Trophoblast cell (in vitro differentiated cells and primary cell): Measurements from ENCODE around the gene ADARB2.

Experiments used
- DNase-seq, 2 donors: peaks; one replicate each; pipeline ENCODE4 v3.0.0-alpha.2; 2016
- H2AFZ ChIP-seq: 2 replicates; pipeline ENCODE4 v1.6.1; 2013; ENCODE audit warnings: low read length, moderate library complexity, mild to moderate bottlenecking; ENCODE audit not compliant: insufficient read depth, poor library complexity
- H2AK5ac ChIP-seq: 2 replicates; pipeline ENCODE4 v1.6.1; 2013; ENCODE audit warnings: mild to moderate bottlenecking, low read length
- H2BK120ac ChIP-seq: 2 replicates; pipeline ENCODE4 v1.6.1; 2013; ENCODE audit warnings: low read length, mild to moderate bottlenecking, moderate library complexity; ENCODE audit not compliant: insufficient read depth, poor library complexity
- H2BK12ac ChIP-seq: 2 replicates; pipeline ENCODE4 v1.6.1; 2013; ENCODE audit warnings: mild to moderate bottlenecking, low read length, moderate library complexity
- H2BK5ac ChIP-seq: 2 replicates; pipeline ENCODE4 v1.6.1; 2013; ENCODE audit warnings: low read length, low read depth, moderate library complexity, mild to moderate bottlenecking; ENCODE audit not compliant: poor library complexity
- H3K14ac ChIP-seq: 2 replicates; pipeline ENCODE4 v1.6.1; 2013; ENCODE audit warnings: mild to moderate bottlenecking, low read length
- H3K18ac ChIP-seq: 2 replicates; pipeline ENCODE4 v1.6.1; 2013; ENCODE audit warnings: mild to moderate bottlenecking, low read length
- H3K23ac ChIP-seq: 2 replicates; pipeline ENCODE4 v1.6.1; 2013; ENCODE audit warnings: low read length
- H3K27ac ChIP-seq: 2 replicates; pipeline ENCODE4 v1.5.1; 2013; ENCODE audit warnings: low read depth, mild to moderate bottlenecking, inconsistent platforms, low read length, moderate library complexity
- H3K27me3 ChIP-seq: 2 replicates; pipeline ENCODE4 v1.6.1; 2013; ENCODE audit warnings: inconsistent platforms, mild to moderate bottlenecking, low read length, moderate library complexity; ENCODE audit not compliant: insufficient read depth
- H3K36me3 ChIP-seq, 2 experiments: 1 replicate in 1 of 2; 2 replicates in 1 of 2; pipeline ENCODE4 v1.6.1; 2013; ENCODE audit warnings: low read length in 2 of 2, mild to moderate bottlenecking in 2 of 2, moderate library complexity in 1 of 2; ENCODE audit not compliant: insufficient read depth in 2 of 2, control insufficient read depth in 1 of 2
- H3K4ac ChIP-seq: 2 replicates; pipeline ENCODE4 v1.6.1; 2013; ENCODE audit warnings: low read depth, mild to moderate bottlenecking, low read length, moderate library complexity
- H3K4me1 ChIP-seq, 2 experiments: 1 replicate in 1 of 2; 2 replicates in 1 of 2; pipeline ENCODE4 v1.6.1; 2013; ENCODE audit warnings: low read length in 2 of 2, mild to moderate bottlenecking in 2 of 2, moderate library complexity in 1 of 2; ENCODE audit not compliant: insufficient read depth in 2 of 2, control insufficient read depth in 1 of 2
- H3K4me2 ChIP-seq: 2 replicates; pipeline ENCODE4 v1.6.1; 2013; ENCODE audit warnings: inconsistent platforms, mild to moderate bottlenecking, low read length, moderate library complexity
- H3K4me3 ChIP-seq: 2 replicates; pipeline ENCODE4 v1.5.1; 2013; ENCODE audit warnings: mild to moderate bottlenecking, low read depth, low read length, inconsistent platforms
- H3K79me1 ChIP-seq: one replicate; pipeline ENCODE4 v1.6.1; 2013; ENCODE audit warnings: low read length
- H3K79me2 ChIP-seq: 2 replicates; pipeline ENCODE4 v1.6.1; 2013; ENCODE audit warnings: low read length, mild to moderate bottlenecking; ENCODE audit not compliant: control insufficient read depth, insufficient read depth, poor library complexity
- H3K9ac ChIP-seq: 2 replicates; pipeline ENCODE4 v1.6.1; 2013; ENCODE audit warnings: mild to moderate bottlenecking, low read length
- H3K9me3 ChIP-seq: 2 replicates; pipeline ENCODE4 v1.6.1; 2013; ENCODE audit warnings: low read depth, mild to moderate bottlenecking, control low read depth, inconsistent platforms, low read length; ENCODE audit not compliant: insufficient read depth
- H4K12ac ChIP-seq: 2 replicates; pipeline ENCODE4 v1.6.1; 2013; ENCODE audit warnings: low read depth, mild to moderate bottlenecking, low read length, moderate library complexity
- H4K8ac ChIP-seq: 2 replicates; pipeline ENCODE4 v1.6.1; 2013; ENCODE audit warnings: low read depth, mild to moderate bottlenecking, low read length, moderate library complexity
- H4K91ac ChIP-seq: one replicate; pipeline ENCODE4 v1.6.1; 2013; ENCODE audit warnings: low read depth, mild to moderate bottlenecking, low read length, moderate library complexity
- WGBS: extraction: QIAGEN DNeasy Blood & Tissue Kit; methylation state at CpG from one replicate; pipeline ENCODE4 v1.1.7; 2013; ENCODE audit warnings: missing lambda C conversion rate; ENCODE audit not compliant: insufficient read length, insufficient coverage; ENCODE audit errors: extremely low coverage; 5-methylcytosine and 5-hydroxymethylcytosine counted together

The ADARB2 gene

GRCh38 chr10:1474376-1475097 lies 262.8 kb downstream of the ADARB2 start:
- no peaks in the 10 kb centered on the region for H3K36me3 ChIP-seq
- no peak overlapping the region for H4K12ac ChIP-seq
- no CpG with 5 or more reads among the region's 36 CpGs for WGBS
- H2BK12ac ChIP-seq = no peak overlapping the region
- H4K8ac ChIP-seq = no peak overlapping the region
- no peaks in the 10 kb centered on the region for H3K4me1 ChIP-seq
- H3K23ac ChIP-seq = no peak overlapping the region
- H3K27ac ChIP-seq = no peak overlapping the region
- no peak overlapping the region for H3K9ac ChIP-seq
- H3K9me3 ChIP-seq = peaks cover 11% of the 10 kb centered on the region
- H3K79me2 ChIP-seq = no peaks in the 10 kb centered on the region
- H3K18ac ChIP-seq = no peak overlapping the region
- H2BK120ac ChIP-seq = no peak overlapping the region
- no peak overlapping the region for H3K4me3 ChIP-seq
- no peak overlapping the region for H3K14ac ChIP-seq
- no peak overlapping the region for H3K4me2 ChIP-seq
- H2AFZ ChIP-seq = no peak overlapping the region
- H2AK5ac ChIP-seq = no peak overlapping the region
- no peaks in the 10 kb centered on the region for H3K79me1 ChIP-seq
- H2BK5ac ChIP-seq = no peak overlapping the region
- H4K91ac ChIP-seq = no peak overlapping the region
- H3K27me3 ChIP-seq = no peaks in the 10 kb centered on the region
- DNase-seq = no peak
- H3K4ac ChIP-seq = no peak overlapping the region

- no peak overlapping the region for H2AFZ ChIP-seq
- DNase-seq = no peak
- H3K79me2 ChIP-seq = no peaks in the 10 kb centered on the region
- no peak overlapping the region for H3K18ac ChIP-seq
- H4K12ac ChIP-seq = no peak overlapping the region
- H3K4ac ChIP-seq = no peak overlapping the region
- H2BK120ac ChIP-seq = no peak overlapping the region
- no peak overlapping the region for H3K23ac ChIP-seq
- no peak overlapping the region for H3K27ac ChIP-seq
- H3K9ac ChIP-seq = no peak overlapping the region
- no peak overlapping the region for H3K4me2 ChIP-seq
- no peaks in the 10 kb centered on the region for H3K4me1 ChIP-seq
- no peaks in the 10 kb centered on the region for H3K27me3 ChIP-seq
- H3K4me3 ChIP-seq = no peak overlapping the region
- H2BK12ac ChIP-seq = no peak overlapping the region
- H3K14ac ChIP-seq = no peak overlapping the region
- no peak overlapping the region for H4K8ac ChIP-seq
- no peak overlapping the region for H4K91ac ChIP-seq
- H3K36me3 ChIP-seq = no peaks in the 10 kb centered on the region
- no peaks in the 10 kb centered on the region for H3K79me1 ChIP-seq
- H3K9me3 ChIP-seq = peaks cover 11% of the 10 kb centered on the region
- H2BK5ac ChIP-seq = no peak overlapping the region
- WGBS = no CpG with 5 or more reads among the region's 11 CpGs
- no peak overlapping the region for H2AK5ac ChIP-seq
Observed at GRCh38 chr10:1473874-1474273, 263.5 kb downstream of the ADARB2 start.

GRCh38 chr10:1472178-1472958 lies 265.0 kb downstream of the ADARB2 start:
- Histone ChIP-seq H3K79me2 (no peaks in the 10 kb centered on the region), H2BK12ac (no peak overlapping the region), H3K36me3 (no peaks in the 10 kb centered on the region), H3K27ac (no peak overlapping the region), H3K4ac (no peak overlapping the region), H4K91ac (no peak overlapping the region), H3K27me3 (no peaks in the 10 kb centered on the region), H3K4me1 (no peaks in the 10 kb centered on the region), H4K8ac (no peak overlapping the region), H3K18ac (no peak overlapping the region), H3K14ac (no peak overlapping the region), H2BK5ac (no peak overlapping the region), H3K9ac (no peak overlapping the region), H3K9me3 (peaks cover 7% of the 10 kb centered on the region), H2AFZ (no peak overlapping the region), H3K23ac (no peak overlapping the region), H3K4me2 (no peak overlapping the region), H3K79me1 (no peaks in the 10 kb centered on the region), H4K12ac (no peak overlapping the region), H2BK120ac (no peak overlapping the region), H3K4me3 (no peak overlapping the region), H2AK5ac (no peak overlapping the region)
- no CpG with 5 or more reads among the region's 21 CpGs for WGBS
- DNase-seq = no peak

GRCh38 chr10:1468811-1469210 lies 268.5 kb downstream of the ADARB2 start:
- peaks cover 2% of the 10 kb centered on the region for H3K9me3 ChIP-seq
- H3K4ac ChIP-seq = no peak overlapping the region
- no CpG with 5 or more reads among the region's 10 CpGs for WGBS
- H3K27me3 ChIP-seq = no peaks in the 10 kb centered on the region
- no peak overlapping the region for H3K18ac ChIP-seq
- no peak for DNase-seq
- H2AFZ ChIP-seq = no peak overlapping the region
- no peak overlapping the region for H4K91ac ChIP-seq
- no peak overlapping the region for H2BK12ac ChIP-seq
- H3K79me2 ChIP-seq = no peaks in the 10 kb centered on the region
- H2BK120ac ChIP-seq = no peak overlapping the region
- no peaks in the 10 kb centered on the region for H3K36me3 ChIP-seq
- H3K9ac ChIP-seq = no peak overlapping the region
- H3K79me1 ChIP-seq = no peaks in the 10 kb centered on the region
- H3K23ac ChIP-seq = no peak overlapping the region
- no peak overlapping the region for H3K27ac ChIP-seq
- H4K8ac ChIP-seq = no peak overlapping the region
- H2AK5ac ChIP-seq = no peak overlapping the region
- peaks cover 0 to 2% of the 10 kb centered on the region in 2 experiments for H3K4me1 ChIP-seq
- H4K12ac ChIP-seq = no peak overlapping the region
- no peak overlapping the region for H3K4me2 ChIP-seq
- no peak overlapping the region for H2BK5ac ChIP-seq
- H3K4me3 ChIP-seq = no peak overlapping the region
- no peak overlapping the region for H3K14ac ChIP-seq
